NCI-H2227 treated with DMSO at 0.1 percent for 48 hours (cell line): Measurements from ENCODE around the gene TBATA.

Source experiments
- DNase-seq: peaks from one replicate; lab custom pipeline; 2025; lab: John Stamatoyannopoulos, UW

TBATA gene

DNA sequence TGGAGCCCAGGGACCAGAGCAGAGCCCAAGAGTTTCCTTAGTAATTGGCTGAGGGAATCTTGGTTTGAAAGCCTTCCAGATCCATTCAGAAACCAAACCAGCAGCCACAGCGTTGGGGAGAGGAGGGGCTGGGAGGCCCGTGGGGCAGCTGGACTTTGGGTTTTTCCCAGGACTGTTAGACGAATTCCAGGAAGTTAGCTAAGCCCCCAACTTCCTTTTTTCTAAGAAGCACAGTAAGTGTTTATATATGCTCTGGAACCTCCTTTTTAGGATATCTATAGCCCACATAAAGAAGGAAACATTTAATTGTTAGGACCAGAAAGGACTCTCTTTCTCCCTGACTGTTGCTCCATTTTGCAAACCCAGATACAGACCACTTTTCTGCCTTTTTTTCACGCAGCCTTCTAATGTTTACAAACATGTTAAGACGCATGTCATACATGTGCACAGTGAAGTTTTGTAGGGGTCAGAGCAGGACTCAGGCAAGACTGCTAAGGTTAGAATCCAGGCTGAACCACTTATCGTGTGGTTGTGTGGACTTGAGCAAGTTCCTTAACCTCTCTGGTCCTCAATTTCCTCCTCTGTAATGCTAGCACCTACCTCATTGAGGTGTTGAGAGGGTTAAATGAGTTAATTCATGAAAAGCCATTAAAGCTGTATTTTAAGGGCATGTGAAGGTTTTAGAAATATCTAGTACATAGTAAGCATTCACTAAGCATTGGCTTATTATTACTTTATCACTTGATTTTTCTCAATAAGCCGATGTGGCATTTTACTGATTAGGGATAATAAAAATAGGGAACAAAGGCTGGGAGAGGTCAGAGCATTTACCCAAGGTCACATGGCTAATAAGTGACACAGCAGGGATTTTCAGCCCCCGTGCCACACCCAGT, 42.4 kb downstream of the TBATA start:
- no peak for DNase-seq

DNA sequence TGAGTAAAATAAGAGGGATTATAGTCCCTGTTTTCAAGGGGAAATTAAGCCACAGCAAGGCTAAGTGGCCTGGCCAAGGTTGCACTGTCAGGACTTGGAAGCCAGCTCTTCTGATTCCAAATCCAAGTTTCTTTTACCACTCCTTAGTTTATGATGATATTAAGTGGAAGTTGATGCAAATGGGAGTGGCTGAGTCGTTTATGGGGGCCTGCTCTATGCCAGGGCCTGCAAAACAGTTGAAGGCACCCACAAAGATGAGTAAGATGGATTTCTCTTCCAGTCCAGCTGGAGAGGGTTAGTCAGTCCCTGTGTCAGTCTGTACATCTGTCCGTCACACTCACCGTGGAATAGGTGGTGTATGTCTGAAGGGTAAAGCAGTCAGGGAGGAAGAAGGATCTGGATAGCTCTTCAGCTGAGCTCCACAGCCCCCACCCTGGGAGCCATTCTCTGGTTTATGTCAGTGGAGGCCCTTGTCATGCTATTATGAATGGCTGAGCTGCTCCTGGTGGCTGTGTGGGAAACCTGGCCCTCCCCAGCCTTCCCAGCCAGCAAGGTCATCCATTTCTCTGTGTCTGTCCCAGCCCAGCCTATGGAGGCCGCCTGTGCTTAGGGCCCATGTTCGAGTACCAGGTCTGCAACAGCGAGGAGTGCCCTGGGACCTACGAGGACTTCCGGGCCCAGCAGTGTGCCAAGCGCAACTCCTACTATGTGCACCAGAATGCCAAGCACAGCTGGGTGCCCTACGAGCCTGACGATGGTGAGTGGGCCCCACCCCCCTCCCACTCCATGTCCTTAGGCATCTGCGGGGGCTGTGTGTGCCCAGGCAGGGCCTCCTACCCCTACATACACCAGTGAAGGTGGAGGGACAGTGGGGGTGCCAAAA, 44.5 kb downstream of the TBATA start:
- DNase-seq = no peak

DNA sequence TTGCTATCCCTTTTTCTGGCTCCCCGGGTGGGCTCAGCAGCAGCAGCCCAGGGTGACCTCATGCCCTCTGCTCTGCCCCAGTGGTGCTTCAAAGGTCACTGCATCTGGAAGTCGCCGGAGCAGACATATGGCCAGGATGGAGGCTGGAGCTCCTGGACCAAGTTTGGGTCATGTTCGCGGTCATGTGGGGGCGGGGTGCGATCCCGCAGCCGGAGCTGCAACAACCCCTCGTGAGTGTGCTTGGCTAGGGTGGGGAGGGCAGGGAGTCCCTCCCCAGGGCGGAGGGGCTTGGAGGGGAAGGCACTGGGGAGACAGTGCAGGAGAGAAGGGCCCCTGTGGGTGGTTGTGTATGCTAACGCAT, 46.4 kb downstream of the TBATA start:
- DNase-seq = no peak

DNA sequence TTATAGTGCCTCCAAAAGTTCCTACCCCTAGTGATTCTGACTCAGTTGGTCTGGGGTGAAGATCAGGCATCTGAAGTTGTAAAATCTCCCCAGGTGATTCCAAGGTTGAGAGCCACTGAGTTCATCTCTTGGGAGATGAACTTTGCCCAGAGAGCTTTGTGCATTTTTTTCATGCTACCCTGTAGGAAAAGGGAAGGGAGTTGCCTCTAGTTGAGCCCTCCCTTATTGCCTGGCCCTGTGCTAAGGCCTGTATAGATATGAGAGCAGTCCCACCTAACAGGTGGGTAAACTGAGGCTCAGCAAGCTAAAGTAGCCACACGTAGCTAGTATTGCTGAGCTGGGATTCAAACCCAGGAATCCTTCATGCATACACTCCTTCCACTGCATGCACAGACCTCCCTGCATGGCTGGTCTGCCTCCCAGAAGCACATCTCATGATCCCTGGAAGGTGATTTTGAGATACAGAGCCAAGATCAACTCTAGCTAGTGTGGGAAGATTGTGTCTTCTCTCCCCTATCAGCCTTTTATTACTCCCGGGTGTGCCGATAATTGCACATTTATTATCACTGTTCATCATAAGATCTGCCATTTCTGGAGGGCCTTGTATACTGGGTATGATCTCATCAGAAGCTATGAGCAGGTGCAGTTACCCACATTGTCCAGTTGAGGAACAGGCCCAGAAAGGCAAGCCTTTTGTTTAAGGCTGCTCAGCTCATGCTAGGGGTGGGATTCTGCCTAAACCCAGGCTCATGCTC, 47.0 kb downstream of the TBATA start:
- DNase-seq = no peak

DNA sequence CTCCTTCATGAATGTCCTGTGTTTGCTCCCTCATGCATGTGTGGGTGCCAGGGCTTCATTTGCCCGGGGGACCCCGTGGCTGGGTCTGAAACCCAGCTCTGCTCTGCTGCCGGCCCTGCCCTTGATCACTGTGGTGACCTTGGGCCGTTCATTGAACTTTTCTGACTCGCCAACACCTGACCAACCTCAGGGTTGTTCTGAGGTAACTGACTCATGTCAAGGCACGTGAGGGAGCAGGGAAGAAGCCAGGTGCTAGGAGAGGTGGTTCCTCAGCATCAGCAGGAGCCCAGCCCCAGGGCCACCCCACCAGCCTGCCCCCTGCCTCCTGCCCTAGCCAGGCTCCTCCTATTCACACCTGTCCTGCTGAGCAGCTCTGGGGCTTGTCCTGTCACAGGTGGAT, 47.9 kb downstream of the TBATA start:
- DNase-seq = no peak

DNA sequence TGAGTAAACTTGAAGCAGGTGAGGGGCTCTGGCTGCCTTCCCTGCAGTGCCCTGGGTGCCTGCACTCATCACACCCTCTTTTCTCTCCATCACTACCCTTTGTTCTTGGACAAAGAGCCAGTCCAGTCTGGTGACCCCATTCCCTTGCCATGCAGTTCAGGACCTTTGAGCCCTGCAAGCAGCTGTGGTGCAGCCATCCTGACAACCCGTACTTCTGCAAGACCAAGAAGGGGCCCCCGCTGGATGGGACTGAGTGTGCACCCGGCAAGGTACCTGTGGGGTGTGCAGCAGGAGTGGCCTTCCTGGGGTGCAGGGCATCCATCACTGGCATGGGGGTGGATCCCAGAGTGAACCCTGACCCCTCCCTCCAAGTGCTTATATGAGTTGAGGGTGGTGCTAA, 48.7 kb downstream of the TBATA start:
- DNase-seq = no peak

DNA sequence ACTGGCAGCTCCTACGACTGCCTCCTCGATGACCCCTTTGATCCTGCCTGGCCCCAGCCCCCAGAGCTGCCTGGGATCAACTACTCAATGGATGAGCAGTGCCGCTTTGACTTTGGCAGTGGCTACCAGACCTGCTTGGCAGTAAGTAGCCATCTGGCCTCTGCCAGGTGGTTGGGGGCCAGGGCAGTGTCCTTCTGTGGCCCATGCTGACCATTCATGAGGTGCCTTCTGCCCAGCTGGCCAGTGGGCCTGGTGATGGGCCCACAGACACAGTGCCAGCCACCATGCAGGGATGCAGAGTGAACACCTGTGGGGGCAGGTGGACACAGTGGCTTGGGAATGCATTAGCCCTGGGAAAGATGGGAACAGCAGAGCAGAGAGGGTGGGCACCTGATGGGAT, 50.0 kb downstream of the TBATA start:
- DNase-seq = no peak

DNA sequence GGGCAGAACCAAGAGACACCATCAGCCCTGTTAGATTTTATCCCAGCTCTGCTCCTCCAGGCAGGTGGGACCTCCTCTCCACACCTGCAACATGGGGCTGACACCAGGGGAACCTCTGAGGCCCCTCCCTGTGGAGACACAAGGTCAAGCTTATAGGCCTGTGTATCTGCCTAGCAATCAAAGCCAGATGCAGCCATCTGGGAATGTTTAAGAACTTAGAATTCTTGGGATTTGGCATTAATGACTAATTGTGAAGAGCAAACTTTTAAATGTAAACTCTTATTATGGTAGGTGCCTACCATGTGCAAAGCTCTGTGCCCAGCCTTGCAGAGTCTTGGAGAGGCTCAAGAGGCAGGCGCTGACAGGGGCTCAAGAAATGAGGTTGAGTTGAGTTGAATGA, 52.1 kb downstream of the TBATA start:
- no peak for DNase-seq

DNA sequence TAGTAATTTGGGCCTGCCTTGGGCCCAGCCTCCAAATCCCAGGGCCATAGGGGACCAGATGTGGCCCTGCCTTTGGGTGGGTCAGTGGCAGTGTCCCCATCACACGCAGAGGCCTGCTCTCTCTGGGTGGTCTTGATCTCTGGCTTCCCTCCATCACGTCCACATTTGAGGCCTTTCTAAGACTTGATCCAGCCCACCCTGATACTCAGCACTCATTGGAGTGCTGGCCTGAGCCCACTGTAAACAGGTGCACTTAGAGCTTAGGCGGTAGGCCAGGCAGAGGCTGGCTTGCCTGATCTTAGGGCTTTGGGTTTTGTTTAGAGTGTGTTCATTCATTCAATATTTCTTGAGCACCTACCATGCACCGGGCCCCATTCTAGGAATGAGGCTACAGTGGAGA, 52.6 kb downstream of the TBATA start:
- no peak for DNase-seq

DNA sequence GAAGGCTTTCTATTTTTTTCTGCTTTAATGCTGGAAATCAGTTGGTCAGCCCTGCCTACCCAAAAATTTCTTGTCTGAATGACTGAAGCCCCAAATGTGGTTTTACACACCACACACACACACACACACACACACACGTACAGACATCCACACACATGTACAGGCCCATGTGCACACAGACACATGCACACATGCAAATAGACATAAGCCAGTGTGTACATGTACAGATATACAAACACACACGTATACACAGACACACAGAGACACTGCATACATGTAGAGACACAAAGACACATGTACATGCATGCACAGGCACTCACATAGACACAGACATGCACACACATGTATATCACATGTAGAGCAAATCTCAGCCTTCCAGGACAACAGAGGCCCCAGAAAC, 54.2 kb downstream of the TBATA start:
- DNase-seq = no peak

DNA sequence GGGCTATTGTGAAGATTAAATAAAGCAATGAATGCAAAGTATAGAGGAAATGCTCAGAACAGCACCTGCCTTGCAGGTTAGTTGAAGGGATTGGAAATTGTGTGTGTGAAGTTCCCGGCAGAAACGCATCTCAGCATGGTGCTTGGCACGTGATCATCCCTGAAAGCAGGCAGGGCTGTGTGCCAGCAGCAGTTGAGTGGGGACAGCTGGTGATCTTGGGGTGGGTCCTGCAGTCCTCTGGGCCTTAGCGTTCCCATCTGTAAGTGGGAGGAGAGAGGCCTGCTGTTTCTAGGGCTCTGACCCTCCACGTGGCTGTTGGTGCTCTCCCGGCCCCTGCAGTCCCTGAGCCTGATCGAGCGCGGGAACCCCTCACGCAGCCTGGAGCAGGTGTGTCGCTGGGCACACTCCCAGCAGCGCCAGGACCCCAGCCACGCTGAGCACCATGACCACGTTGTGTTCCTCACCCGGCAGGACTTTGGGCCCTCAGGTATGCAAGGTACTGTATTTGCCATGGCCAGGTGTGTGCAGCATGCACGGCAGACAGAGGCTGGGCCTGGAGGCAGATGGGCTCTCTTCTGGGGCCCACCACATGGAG, 55.3 kb downstream of the TBATA start:
- no peak for DNase-seq

DNA sequence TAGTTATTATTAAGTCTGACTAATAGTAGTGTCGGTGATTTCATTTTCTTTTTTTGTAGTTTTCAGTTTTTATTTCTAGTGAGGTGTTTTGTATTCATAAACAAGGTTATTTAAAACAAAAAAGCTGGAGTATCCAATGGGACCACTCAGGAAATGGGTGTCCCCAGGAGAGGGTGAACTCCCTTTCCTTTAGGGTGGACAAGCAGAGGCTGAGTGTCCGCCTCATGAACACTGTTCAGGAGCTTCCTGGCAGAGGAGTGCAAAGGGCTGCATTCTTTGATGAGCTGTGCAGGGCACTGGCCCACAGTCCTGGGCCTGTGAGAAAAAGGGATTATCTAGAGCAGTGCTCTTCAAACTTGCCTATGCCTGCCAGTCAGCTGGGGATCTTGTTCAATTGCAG, 56.8 kb downstream of the TBATA start:
- DNase-seq = no peak

DNA sequence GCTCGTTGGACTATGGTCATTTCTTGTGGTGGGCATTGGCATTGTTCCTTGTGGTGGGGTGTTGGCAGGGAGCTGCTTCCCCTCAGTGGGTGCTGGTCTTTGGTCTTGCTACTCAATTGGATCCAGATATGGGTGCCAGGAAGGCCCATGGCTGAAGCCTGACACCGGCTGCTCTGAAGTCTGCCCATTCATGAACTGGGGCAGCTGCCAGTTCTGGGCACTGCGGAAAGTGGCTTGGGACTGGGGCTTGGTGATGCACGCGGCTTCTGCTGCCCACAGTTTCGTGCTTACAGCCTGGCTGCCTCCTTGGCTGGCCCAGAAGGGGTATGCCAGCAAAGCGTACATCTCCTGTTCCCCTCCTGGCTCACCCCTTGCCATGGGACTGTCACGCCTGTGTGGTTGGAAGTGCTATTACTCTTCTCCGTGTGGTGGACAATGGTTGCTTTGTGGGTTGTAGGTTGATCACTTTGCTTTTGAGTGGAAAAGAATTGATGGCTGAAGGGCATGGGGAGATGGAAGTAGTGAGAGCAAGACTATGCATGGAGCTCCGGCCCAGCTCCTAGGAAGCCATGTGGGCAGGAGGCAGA, 58.2 kb downstream of the TBATA start:
- no peak for DNase-seq

DNA sequence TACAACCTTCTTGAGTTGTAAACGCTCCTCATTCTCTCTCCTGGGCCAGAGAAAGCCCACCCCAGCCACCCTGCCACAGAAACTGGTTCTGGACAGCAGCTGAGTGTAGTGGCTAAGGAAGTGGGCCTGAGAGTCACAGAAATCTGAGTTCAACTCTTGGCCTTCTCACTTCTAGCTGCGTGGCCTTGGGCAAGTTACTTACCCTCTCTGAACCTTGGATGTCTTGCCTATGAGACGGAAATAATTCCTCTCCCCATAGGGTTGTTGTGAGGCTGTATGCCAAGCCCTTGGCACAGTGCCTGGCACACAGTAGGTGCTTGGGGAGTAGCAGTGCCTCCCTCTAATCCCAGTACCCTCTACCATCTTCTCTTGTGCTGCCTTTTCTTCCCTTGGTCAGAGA, 61.4 kb downstream of the TBATA start:
- no peak for DNase-seq

DNA sequence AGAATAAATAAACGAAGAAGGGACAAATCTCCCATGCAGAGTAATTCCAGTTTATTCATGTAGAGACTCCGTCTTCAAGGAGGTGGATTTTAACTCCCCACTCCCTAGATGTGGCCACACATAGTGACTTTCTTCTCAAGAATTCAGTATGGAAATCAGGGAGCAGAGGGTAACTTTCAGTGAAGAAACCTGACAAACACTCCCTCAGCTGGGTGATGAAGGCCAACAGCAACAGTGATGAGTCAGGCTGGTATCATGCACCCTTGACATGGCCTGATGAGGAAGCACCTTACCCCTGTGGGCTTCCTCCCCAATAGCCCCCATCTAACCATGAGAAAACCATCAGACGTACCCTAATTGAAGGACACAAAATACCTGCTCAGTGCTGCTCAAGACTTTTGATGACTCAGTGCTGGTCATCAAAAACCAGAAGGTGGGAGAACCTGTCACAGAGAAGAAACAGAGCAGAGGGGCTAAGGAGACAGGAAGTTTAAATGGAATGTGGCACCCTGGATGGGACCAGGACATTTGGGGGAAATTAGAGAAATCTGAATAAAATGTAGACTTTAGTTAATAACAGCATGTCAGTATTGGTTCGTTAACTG, 62.3 kb downstream of the TBATA start:
- DNase-seq = no peak
